ENCODE data around the gene DET1.
"Not testable (repeated sequence)": the region's sequence is repeated elsewhere in the genome, so short reads cannot be mapped to it uniquely, and the experiment has no call there.

Gene DET1

DNA sequence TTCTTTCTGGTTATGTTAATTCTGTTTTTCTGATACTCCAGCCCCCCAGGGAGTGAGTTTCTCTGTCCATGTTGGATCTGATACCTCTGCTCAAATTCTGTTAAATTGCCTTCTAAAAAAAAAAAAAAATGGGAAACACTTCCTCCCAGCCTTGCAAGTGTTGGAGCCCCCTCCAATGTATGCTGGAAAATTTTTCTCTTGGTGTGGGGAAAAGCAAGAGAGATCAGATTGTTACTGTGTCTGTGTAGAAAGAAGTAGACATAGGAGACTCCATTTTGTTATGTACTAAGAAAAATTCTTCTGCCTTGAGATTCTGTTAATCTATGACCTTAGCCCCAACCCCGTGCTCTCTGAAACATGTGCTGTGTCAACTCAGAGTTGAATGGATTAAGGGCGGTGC lies 6.1 kb downstream of the DET1 start:
- DNase-seq (ENCODE audit: low read depth), result not testable (repeated sequence)

DNA sequence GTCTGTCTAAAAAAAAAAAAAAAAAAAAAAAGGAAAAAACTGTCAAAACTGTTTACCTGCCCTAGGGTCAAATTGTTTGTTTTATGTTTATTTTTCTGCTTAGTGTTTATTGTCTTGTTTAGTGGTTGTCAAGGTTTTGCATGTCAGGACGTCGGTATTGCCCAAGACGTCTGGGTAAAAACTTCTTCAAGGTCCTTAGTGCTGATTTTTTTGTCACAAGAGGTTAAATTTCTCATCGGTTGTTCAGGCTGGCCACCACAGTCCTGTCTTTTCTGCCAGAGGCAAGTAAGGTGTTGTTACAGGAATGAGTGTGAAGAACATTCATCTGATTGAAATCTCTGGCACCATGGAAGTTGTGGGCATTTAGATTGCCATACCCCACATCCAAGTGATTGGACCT lies 7.0 kb downstream of the DET1 start:
- DNase-seq (ENCODE audit: low read depth), result no peak

GRCh38 chr15:88538972-88539371 lies 7.5 kb downstream of the DET1 start:
- no peak for DNase-seq (ENCODE audit: low read depth)

DNA sequence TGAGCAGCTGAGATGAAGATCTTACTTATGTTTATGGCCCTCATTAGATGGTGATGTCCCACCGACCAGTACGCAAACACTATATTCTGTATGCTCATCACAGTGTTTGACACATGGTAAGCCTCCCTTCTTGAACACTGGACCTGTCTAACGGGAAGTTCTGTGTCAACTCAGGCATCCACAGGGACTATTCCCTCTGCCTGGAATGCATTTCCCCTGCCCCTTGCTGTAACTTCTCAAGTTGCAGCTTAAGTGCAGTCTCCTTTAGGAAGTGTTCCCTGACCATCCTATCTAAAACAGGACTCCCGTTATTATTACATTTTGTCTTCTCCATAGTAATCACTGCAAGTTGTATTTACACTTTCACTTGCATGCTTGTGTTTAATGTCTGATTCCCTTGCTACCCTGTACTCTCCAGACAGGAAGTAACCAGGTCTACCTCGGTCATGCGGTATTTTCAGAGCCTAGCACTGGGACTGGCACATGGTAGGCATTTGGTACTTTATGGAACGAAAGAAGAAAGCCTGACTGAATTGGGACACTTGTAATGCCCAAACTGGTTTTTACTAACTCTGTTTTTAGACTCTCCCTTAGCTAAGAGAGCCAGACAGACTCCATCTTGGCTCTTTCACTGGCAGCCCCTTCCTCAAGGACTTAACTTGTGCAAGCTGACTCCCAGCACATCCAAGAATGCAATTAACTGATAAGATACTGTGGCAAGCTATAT lies 8.7 kb downstream of the DET1 start:
- no peak for DNase-seq (ENCODE audit: low read depth)

DNA sequence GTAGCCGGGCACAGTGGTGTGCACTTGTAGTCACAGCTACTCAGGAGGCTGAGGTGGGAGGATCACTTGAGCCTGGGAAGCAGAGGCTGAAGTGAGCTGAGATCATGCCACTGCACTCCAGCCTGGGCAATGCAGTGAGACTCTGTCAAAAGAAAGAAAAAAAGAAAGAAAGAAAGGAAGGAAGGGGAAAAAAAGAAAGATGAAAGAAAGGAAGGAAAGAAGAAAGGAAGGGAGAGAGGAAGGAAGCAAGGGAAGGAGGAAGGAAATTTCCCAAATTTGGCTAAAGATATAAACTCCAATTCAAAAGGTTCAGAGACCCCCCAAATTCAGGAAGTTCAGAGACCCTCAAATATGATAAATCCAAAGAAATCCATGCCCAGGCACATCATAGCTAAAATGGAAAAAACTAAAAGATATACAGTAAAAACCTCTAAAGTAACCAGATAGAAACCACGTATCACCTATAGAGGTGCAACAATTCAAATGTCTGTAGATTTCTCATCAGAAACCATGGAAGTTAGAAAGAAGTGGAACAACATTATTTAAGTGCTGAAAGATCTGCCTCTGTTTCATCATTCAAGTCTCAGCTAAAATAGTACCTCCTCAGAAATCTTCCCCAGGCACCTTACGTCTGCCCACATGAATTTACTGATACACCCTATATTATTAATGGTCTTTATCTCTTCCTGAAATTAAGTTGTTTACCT lies 10.7 kb downstream of the DET1 start:
- DNase-seq (ENCODE audit: low read depth), result no peak

DNA sequence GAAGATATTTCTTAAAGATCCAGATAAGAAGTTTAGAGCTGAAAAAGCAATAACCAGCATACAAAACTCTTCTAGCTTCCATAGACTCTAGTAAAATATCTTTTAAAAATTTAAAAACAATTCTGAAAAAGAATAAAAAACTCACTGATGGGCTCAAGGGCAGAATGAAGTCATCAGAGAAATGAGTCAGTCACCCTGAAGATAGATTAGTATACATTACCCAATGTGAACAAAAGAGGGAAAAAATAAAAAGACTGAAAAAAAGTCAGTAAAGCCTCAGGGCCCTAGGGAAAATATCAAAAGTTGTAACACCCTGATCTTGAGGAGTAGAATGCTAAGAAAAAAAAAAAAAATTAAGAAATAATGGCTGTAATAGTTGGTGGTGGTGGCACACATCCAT lies 11.4 kb downstream of the DET1 start:
- DNase-seq (ENCODE audit: low read depth), result no peak

- no peak for DNase-seq (ENCODE audit: low read depth)
Measured at GRCh38 chr15:88533376-88533775, 13.1 kb downstream of the DET1 start.

GRCh38 chr15:88529021-88529630 lies 17.4 kb downstream of the DET1 start:
- DNase-seq (ENCODE audit: low read depth), result peak; percentile 45

- DNase-seq (ENCODE audit: low read depth), result no peak
Measured at GRCh38 chr15:88526247-88526879, 20.1 kb downstream of the DET1 start.

- DNase-seq (ENCODE audit: low read depth), result no peak
Measured at GRCh38 chr15:88525418-88525817, 21.1 kb downstream of the DET1 start.

- not testable (repeated sequence) for DNase-seq (ENCODE audit: low read depth)
Measured at GRCh38 chr15:88524094-88524493, 22.4 kb downstream of the DET1 start.

DNA sequence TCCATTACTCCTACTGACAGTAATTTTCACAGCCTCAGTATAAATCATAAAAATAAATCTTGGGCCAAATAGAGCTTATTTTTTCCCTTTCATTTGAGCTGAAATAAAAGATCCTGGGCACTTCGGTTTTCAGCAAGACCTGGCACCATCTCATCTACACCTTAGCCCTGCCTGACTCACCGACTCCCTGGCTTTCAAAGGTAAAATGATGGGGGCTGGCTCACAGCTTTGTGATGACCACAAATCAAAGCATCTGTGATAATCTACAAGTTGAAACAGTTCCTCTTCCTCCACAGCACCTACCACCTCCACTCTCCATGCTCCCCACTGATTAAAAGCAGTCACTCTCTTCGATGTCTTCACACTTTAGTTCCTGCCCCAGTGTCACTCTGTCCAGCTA lies 27.6 kb downstream of the DET1 start:
- no peak for DNase-seq (ENCODE audit: low read depth)

DNA sequence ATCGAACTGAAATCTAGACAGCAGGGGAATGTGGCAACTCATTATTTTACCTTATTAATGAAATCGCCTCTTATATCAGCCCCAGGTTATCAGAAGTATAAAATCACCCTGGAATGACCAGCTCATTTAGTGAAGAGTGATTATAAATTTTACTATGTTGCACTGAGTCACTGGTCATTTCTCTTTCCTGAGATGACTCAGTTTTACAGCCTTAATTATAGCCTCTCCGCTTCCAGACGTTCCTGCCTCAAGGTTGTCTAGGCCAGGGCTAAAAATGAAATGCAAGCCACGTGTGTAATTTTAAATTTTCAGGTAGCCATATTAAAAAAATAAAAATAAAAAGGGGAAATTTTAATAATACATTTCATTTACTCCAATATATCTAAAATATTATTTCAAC lies 33.3 kb downstream of the DET1 start:
- no peak for DNase-seq (ENCODE audit: low read depth)

- no peak for DNase-seq (ENCODE audit: low read depth)
Measured at GRCh38 chr15:88512601-88513000, 33.9 kb downstream of the DET1 start.

GRCh38 chr15:88512078-88512477 lies 34.4 kb downstream of the DET1 start:
- no peak for DNase-seq (ENCODE audit: low read depth)

GRCh38 chr15:88511161-88511560 lies 35.3 kb downstream of the DET1 start:
- no peak for DNase-seq (ENCODE audit: low read depth)

DNA sequence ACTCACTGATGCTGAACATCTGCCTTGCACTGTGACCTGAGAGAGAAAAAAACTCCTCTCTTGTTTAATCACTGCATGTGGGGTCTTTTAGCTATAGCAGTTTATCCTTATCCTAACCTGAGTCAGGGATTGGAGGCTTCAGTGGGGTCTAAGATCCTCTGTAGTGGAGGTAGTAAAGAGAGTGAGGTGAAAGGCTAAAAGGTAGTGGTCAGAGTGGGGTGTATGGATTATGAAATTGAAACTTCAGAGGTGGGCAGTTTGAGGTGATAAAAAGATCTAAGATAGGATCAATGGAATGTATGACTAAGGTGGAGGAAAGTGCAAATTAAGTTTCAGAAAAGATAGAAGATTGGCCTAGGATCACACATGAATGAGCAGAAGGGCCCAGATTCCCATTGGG lies 36.5 kb downstream of the DET1 start:
- no peak for DNase-seq (ENCODE audit: low read depth)

GRCh38 chr15:88509321-88509720 lies 37.2 kb downstream of the DET1 start:
- no peak for DNase-seq (ENCODE audit: low read depth)

DNA sequence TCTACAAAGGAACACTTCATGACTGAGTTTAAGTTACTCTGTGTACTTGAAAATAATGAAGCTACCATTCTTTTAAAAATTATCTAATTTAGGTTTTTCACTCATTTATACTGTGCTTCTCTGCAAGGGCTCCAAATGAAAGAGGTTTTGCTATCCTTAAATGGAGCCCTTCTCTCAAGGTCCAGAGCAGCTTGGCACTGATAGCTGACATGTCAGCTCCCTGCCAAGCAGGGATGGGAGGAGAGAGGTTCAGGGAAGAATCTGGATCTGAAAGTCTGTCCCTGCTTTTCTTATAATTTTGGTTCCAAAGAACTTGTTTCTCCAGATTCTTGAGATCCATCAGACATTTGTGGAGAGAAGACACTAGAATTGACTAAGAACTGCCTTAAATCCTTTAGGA lies 39.9 kb downstream of the DET1 start:
- DNase-seq (ENCODE audit: low read depth), result no peak

GRCh38 chr15:88505721-88506120 lies 40.8 kb downstream of the DET1 start:
- DNase-seq (ENCODE audit: low read depth), result no peak

DNA sequence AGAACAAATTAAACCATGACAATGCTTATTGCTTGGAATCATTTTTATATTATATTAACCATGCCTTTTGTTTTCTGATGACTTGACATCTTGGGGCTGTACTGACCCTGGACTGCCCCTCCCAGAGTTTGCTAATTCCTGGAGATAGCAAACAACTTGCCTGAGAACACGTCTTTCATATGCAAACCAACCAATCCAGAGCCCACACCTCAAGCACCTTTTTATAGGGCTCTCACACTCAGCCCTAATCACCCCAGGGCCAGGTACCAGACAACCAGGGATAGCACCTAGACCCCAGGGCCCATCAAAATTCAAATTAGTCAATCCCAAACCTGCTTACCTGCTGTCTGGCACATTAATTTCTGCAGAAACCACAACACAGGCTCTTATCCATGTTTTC lies 42.0 kb downstream of the DET1 start:
- DNase-seq (ENCODE audit: low read depth), result no peak

DNA sequence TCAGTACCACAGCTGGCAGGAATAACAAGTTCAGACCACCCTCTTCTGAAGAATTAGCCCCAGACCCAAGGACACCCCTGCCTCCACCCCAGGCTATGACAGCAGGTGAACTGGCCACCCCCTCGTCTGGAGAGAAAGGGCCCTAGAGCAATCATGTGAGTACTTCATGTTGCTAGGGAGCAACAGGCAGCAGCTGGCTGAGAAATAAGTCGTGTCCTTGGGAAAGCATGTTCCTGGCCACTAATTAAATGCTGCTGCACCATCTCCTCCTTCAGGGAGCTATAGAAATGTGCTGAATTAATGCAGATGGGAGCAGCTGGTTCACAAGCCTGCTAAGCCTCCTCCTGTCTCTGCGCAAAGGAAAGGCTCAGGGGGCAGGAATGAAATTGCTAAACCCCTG lies 47.5 kb downstream of the DET1 start:
- no peak for DNase-seq (ENCODE audit: low read depth)
